HepG2 (cell line): ENCODE data around the gene TBC1D22A. TPM values are rescaled to one million over a fixed set of nuclear protein-coding genes. Genes with fewer than 3 reads are reported as not detected.

ENCODE experiments used
- AHR ChIP-seq: IDR thresholded peaks from 2 replicates; pipeline ENCODE4 v1.6.1; 2018; ENCODE audit warnings: missing genetic modification reagents, missing compliant biosample characterization
- ETS1 ChIP-seq: sonication (generic); formaldehyde crosslinking; IDR thresholded peaks from 2 replicates; pipeline ENCODE4 v1.4.0; 2020; ENCODE audit warnings: missing genetic modification reagents
- JARID2 ChIP-seq: sonication (generic); formaldehyde crosslinking; IDR thresholded peaks from 2 replicates; pipeline ENCODE4 v1.8.1; 2023; ENCODE audit warnings: missing genetic modification reagents, inconsistent platforms; ENCODE audit not compliant: insufficient replicate concordance
- JDP2 ChIP-seq: sonication (generic); formaldehyde crosslinking; IDR thresholded peaks from 2 replicates; pipeline ENCODE4 v1.8.1; 2022; ENCODE audit warnings: missing genetic modification reagents, borderline replicate concordance
- MXD1 ChIP-seq: sonication (generic); formaldehyde crosslinking; IDR thresholded peaks from 2 replicates; pipeline ENCODE4 v1.4.0; 2020; ENCODE audit warnings: mild to moderate bottlenecking, missing genetic modification reagents
- TEAD3 ChIP-seq: optimal IDR thresholded peaks from 2 replicates; pipeline ENCODE3; 2016; ENCODE audit warnings: borderline replicate concordance
- THAP11 ChIP-seq: IDR thresholded peaks from 2 replicates; pipeline ENCODE4 v1.6.1; 2016; ENCODE audit warnings: missing biosample characterization, missing genetic modification reagents
- TSC22D2 ChIP-seq: sonication (generic); formaldehyde crosslinking; IDR thresholded peaks from 2 replicates; pipeline ENCODE4 v1.5.1; 2020; ENCODE audit warnings: missing genetic modification reagents, mild to moderate bottlenecking, borderline replicate concordance
- ZBTB40 ChIP-seq, 2 experiments: fragments of 450-650 bp in 1 of 2; sonication (generic) in 1 of 2; formaldehyde crosslinking in 1 of 2; IDR thresholded peaks; 2 replicates each; pipeline versions ENCODE4 v1.6.1 to v1.8.0; 2016 to 2022; ENCODE audit warnings: antibody characterized with exemption in 1 of 2, mild to moderate bottlenecking in 1 of 2, missing genetic modification reagents in 1 of 2
- ZFP91 ChIP-seq: sonication (generic); formaldehyde crosslinking; IDR thresholded peaks from 2 replicates; pipeline ENCODE4 v1.9.0; 2022; ENCODE audit warnings: missing genetic modification reagents, mild to moderate bottlenecking, borderline replicate concordance
- ZGPAT ChIP-seq: IDR thresholded peaks from 2 replicates; pipeline ENCODE4 v1.6.1; 2016; ENCODE audit warnings: mild to moderate bottlenecking
- ZNF260 ChIP-seq: sonication (generic); formaldehyde crosslinking; IDR thresholded peaks from 2 replicates; pipeline ENCODE4 v1.4.0; 2020; ENCODE audit warnings: missing genetic modification reagents, low read depth, mild to moderate bottlenecking, borderline replicate concordance
- ZNF773 ChIP-seq: sonication (generic); formaldehyde crosslinking; IDR thresholded peaks from 2 replicates; pipeline ENCODE4 v1.4.0; 2020; ENCODE audit warnings: missing genetic modification reagents, borderline replicate concordance
- polyA plus RNA-seq, 8 experiments: library from polyadenylated mRNA; depleted of rRNA in 3 of 8; stranded (reverse) in 7 of 8; unstranded in 1 of 8; fragments of >200 nt; fragmentation: Illumina TruSeq in 4 of 8; extraction: Trizol in 4 of 8; gene quantifications; 2 replicates each; pipeline versions ENCODE4 v1.2.1 to v1.2.3, GENCODE V29; 2011 to 2016; ENCODE audit warnings: low read depth in 4 of 8, missing spikeins in 1 of 8, mixed read lengths in 1 of 8; ENCODE audit not compliant: insufficient read depth in 1 of 8
- total RNA-seq, 5 experiments: library from RNA; depleted of rRNA; stranded (reverse); fragments of >200 nt; fragmentation: Illumina TruSeq; extraction: Trizol; gene quantifications; 2 replicates each; pipeline ENCODE4 v1.2.3, GENCODE V29; 2016; ENCODE audit warnings: low read depth in 1 of 5

Gene TBC1D22A
- total and polyA plus RNA-seq, 2 of the 13 experiments (the other 11 are each of a cell fraction or from before 2014, with no cell fraction given), result 17.3 to 18.0 TPM

- TF ChIP-seq ZBTB40 (IDR thresholded peaks at IDR 0.05) (no peak), ZBTB40 (CRISPR knock-in tag; IDR thresholded peaks at IDR 0.05) (no peak), JDP2 (no peak), TEAD3 (CRISPR knock-in tag) (peak; percentile 98), ZFP91 (CRISPR knock-in tag) (peak; percentile 86), ZNF260 (no peak), MXD1 (peak; percentile 73), THAP11 (CRISPR knock-in tag) (peak; percentile 76), AHR (CRISPR knock-in tag) (no peak; the same call in 1 of the 2 replicates), ETS1 (CRISPR knock-in tag) (no peak), TSC22D2 (CRISPR knock-in tag) (no peak), JARID2 (CRISPR knock-in tag) (no peak), ZNF773 (CRISPR knock-in tag) (0 out of 2 replicates have a peak, but pooled peaks have one; percentile 42), ZGPAT (CRISPR knock-in tag) (peak; percentile 88; the same call in 1 of the 2 replicates)
Observed at GRCh38 chr22:46731246-46732040, 31.0 kb upstream of the TBC1D22A start (continued).
